Epithelial cell of esophagus (primary cell): Measurements from ENCODE around the gene TLR2.

Experiments
- DNase-seq: peaks from one replicate; pipeline ENCODE4 v3.0.0; 2010; ENCODE audit warnings: low read depth
- H3K4me3 ChIP-seq: 2 replicates; pipeline ENCODE4 v1.5.1; 2011; ENCODE audit warnings: mild to moderate bottlenecking, low read length, control low read depth
- CTCF ChIP-seq: IDR thresholded peaks from 2 replicates; pipeline ENCODE4 v1.5.1; 2011; ENCODE audit warnings: low read depth, mild to moderate bottlenecking, low read length, control low read depth, inconsistent platforms; ENCODE audit not compliant: insufficient read depth; ENCODE audit errors: missing control alignments

TLR2 gene

GRCh38 chr4:153745651-153746050 lies 61.6 kb downstream of the TLR2 start:
- H3K4me3 ChIP-seq = no peak overlapping the region
- no peak for TF ChIP-seq CTCF
- no peak for DNase-seq

GRCh38 chr4:153747406-153747955 lies 63.4 kb downstream of the TLR2 start:
- DNase-seq = no peak
- TF ChIP-seq CTCF = no peak
- no peak overlapping the region for H3K4me3 ChIP-seq

GRCh38 chr4:153748378-153748777 lies 64.3 kb downstream of the TLR2 start:
- H3K4me3 ChIP-seq = no peak overlapping the region
- no peak for TF ChIP-seq CTCF
- peak; percentile 96 for DNase-seq

- DNase-seq = peak; percentile 84
- H3K4me3 ChIP-seq = no peak overlapping the region
- TF ChIP-seq CTCF = peak; percentile 92
Observed at GRCh38 chr4:153750197-153750817, 66.2 kb downstream of the TLR2 start.

GRCh38 chr4:153755186-153755585 lies 71.1 kb downstream of the TLR2 start:
- no peak for TF ChIP-seq CTCF
- no peak overlapping the region for H3K4me3 ChIP-seq
- no peak for DNase-seq
